DMS 273 (cell line): Measurements from ENCODE around the gene NELFB.
A peak's percentile ranks its signal among the peaks of the same experiment; 100 is the strongest.

Source experiments
- DNase-seq: peaks from one replicate; lab custom pipeline; 2025; ENCODE audit not compliant: unreplicated experiment; lab: John Stamatoyannopoulos, UW

Gene NELFB

DNA sequence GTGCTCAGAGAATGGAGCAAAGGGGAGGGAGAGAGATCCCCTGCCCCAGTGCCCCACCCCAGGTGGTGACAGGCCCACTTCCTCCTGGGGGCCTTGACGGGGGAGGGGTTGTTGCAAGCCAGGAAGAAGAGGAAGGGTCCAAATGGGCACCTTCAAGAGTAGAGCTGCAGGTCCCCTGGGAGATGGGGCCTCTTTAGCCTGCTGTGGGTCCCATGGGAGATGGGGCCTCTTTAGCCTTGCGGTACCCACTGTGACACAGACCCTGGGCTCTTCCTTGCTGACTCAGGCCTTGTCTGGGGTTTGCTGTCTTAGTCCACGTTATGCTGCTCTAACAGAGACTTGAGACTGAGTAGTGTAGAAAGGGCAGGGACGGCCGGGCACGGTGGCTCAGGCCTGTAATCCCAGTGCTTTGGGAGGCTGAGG, 12.8 kb downstream of the NELFB start:
- no peak for DNase-seq

DNA sequence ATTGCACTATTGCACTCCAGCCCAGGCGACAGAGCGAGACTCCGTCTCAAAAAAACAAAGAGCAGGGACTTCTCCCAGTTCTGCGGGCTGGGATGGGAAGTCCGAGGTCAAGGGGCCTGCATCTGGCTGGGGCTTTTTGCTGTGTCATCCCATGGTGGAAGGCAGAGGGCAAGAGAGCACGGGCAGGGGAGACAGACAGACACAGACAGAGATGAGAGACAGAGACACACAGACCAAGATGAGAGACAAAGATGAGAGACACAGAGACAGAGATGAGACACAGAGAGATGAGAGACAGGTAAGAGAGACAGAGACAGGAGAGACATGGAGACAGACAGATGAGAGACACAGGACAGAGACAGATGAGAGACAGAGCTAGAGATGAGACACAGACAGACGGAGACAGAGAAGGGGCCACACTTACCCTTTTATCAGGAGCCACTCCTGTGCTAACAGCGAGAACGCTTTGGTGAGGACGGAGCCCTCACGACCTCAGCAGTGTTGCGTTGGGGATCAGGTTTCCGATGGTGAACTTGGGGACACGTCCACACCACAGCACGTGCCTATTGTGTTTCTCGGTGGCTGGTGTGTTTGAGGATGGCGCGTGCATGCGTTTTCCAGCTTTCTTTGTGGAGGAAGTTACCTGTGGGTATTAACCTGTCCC, 13.5 kb downstream of the NELFB start:
- no peak for DNase-seq

DNA sequence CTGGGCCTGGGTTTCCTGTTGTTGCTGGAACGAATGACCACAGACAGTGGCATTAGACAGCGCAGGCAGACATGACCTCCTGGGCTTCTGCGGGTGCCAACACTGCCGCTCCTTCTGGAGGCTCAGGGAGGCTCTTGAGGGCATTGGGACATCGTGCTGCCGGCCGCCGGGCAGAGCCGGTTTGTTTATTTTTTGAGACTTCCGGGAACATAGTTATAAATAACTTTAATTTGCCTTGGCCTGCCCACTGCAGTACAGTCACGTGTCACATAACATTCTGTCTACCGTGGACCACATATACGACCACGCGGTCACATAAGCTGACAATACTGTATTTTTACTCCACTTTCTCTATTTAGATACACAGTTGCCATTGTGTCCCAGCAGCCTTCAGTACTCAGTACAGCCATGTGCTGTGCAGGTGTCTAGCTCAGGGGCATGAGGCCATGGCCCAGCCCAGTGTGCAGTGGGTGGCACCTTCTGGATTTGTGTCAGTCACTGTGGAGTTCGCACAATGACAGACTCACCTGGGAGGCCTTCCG, 14.2 kb downstream of the NELFB start:
- DNase-seq: no peak

DNA sequence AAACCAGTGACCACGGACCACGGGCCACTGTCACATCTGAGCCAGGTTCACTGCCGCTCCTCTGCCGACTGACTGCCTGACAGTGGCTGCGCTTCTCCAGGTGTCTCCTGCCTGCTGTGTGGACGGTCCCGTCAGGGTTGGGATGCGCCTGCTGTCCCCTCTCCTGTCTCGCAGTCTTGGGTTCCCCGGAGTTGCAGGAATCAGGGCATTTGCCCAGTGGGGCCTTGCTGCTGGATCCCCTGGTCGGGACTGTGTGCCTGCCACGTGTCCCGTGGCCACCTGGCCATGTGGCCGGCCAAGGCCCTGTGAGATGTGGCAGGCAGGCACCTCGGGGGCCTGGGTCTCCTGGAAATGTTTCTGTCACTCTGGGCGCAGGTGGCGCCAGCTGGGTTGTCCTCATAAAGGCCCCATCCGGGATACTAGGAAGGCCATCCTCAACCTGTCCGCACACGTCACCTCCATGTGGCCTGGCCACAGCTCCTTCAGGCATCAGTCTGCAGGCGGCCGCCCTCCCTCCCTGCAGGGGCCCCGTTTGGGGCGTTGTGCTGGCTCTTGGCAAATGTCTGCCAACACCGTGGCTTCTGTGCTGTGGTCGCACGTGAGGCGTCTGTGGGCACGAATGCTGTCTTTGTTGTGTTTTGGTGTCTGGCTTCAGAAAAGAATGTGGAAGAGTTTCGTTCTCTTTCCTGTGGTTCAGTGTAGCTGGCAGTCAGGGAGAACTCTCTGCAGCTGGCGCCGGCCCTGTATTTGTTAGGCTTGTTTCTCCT, 16.0 kb downstream of the NELFB start:
- no peak for DNase-seq

DNA sequence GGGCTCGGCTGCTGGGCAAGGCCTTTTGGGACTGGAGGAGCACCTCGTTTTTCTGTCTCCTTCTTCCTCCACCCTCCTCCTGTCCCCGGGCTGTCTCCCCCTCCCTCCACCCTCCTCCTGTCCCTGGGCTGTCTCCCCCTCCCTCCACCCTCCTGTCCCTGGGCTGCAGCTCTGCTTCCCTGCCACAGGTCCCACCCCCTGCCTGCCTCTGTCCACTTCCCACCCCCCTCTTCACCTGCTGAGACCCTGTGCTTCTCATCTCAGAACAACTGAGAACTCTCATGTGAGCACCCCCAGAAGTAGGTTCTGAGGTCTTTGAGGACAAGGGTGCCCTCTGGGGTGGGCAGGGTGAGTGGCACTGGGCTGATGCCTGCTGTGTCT, 16.6 kb downstream of the NELFB start:
- no peak for DNase-seq

DNA sequence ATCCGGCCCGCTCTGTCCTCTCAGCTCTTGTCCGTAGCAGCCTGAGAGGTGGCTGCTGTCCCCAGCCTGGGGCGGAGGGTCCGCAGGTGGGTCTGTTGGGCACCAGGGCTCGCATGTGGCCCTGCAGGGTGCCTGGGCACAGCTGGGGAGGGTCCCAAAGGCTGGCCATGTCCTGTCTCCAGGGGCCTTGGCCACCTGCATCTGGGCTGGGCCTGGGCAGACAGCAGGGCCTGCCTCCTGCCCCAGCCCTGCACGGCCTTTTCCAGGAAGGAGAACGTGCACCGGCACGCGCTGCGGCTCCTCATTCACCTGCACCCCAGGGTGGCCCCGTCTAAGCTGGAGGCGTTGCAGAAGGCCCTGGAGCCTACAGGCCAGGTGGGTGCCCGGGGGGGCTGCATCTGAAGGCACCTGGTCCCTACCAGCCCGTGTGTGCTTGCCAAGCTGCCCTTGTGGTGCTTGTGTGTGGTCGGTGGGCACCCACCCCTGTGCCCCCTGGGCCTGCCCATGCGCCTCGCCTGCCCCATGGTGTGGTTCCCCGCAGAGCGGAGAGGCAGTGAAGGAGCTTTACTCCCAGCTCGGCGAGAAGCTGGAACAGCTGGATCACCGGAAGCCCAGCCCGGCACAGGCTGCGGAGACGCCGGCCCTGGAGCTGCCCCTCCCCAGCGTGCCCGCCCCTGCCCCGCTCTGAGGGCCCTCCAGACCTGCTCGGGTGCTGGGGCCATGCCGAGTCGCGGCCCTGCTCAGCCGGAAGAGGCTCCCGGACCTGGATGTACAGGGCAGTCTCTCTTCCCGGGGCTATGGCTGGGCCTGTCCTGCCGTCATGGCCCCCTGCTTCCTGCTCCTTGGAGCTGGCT, 17.3 kb downstream of the NELFB start:
- no peak for DNase-seq

DNA sequence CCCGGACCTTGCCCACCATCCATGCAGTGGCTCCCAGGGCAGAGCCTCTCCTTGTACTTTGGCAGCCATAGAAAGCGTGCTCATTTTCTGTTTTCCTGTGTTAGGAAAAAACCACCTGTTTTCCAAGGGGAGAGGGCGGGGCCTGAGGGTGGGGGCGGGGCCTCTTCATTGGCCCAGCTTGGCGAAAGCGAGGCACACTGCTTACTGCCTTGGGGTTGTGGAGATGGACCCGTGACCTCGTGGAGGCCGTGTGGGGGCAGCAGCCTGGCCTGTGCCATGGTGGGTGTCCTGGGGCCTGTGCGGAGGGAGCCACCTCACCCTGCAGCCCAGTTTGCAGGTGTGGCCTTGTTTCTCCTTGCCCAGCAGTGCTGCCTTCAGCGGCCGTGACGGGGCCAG, 18.0 kb downstream of the NELFB start:
- no peak for DNase-seq

DNA sequence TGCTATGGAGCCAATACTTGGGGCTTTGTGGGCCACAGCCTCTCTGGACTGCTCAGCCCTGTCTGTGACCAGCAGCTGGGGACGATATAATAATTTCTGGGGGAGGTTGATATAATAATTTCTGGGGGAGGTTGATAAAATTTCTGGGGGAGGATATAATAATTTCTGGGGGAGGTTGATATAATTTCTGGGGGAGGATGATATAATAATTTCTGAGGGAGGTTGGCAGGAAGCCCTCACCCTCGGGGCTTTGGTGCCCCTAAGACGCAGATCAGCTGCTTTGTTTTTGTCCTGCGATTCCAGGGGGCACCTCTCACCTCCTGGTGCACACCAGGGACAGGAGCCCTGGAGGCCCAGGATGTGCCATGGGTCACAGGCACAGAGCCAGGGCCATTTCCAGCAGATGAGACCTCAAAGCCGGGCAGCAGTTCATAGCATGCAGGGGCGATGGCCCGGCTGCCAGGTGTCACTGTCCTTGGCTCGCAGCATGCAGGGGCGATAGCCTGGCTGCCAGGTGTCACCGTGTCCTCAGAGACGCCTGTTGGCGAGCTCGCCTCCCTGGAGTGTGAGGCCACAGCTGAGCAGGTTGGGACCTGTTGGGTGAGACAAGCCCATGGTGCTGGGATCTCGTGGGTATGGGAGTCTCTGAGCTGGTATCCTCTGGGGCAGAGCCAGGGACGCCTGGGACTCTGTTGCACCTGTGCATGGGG, 18.6 kb downstream of the NELFB start:
- no peak for DNase-seq

DNA sequence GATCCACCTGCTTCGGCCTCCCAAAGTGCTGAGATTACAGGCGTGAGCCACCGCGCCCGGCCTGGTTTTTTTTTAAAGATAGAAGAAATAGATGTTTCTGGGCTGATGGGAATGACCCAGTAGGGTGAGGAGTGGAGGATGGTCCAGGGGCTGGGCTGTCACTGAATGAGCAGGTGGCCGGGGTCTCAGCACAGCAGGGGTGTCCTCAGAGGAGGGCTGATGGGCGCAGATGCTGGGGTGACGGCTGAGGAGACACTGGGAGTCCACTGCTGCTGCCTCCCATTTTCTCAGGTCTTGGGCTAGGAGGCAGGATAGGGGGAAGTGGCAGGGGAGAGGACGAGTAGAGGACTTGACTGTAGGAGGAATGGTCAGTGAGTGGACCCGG, 20.1 kb downstream of the NELFB start:
- DNase-seq: no peak

DNA sequence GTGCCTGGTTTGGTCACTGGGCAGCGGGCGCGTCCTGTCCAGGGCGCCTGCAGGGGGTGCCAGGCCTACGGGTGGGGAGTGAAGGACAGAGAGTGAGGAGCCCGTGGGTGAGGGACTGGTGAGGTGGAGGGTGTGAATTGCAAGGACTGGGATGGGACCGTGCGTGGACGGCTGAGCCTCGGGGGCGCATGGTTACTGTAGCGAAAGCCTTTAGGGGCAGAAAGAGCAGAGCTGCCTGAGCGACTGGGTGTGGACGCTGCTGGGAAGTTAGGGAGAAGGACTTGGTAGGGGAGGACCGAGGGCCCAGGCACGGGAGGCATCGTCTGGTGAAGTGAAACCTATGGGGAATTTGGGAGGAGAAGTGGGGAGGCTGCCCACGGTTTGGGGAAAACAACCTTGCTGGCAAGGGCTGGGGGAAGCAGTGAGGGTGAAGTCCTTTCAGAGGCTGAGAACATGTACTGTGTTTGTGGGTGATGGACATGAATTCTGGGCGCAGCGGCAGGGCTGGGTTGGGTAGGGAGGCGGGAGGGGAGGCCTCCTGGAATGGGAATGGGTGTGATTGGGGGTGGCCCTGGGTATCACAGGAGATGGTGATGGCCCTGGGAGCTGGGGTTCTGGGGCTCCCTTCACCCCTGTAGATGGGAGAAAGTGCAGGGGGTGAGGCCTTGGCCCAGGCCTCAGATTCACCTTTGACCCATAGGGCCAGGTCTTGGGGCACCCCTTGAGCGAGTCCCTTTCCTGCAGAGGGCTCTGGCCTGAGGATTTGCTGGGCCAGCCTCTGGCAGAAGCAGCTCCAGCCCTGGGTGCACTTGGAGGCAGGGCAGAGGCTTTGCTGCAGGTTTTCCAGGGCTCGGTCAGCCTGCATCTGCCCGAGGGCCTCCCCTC, 20.7 kb downstream of the NELFB start:
- no peak for DNase-seq

DNA sequence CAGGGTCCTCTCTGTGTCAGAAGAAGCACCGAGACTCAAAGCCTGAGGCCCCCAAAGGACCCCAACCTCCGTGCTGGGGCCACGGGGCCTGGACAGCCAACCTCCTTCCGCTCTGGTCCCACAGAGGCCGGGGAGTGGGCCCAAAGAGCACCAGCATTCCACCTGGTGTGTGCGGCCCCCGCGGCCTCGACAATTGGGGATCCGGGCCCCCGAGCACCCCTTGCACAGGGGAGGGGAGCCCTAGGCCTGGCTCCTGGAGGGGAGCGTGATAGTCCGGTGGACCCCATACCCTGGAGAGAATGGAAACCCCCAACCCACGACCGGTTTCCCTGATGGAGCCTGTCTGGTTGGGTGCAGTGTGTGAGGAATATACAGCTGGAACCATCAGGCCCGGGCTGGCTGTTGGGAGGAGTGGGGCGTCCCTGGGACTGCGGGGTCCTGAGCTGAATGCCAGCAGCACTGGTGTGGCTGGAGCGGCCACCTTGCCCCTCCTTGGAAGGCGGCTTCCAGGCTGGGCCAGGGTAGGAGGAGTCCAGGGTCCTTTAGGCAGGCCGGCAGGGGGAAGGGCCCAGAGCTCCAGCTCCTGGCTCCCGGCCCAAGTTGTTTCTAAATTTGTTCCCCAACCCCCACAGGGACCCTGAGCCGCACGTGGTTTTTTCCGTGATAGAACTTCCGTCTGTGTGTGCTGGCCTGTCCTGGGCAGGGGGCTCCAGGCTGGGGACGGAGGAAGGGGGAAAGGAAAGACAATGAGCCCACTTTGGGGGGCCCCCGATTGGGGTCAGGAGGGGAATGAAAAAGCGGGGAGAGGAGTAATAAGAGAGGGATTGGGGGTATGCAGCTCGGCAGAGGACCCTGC, 21.6 kb downstream of the NELFB start:
- peak; percentile 62 for DNase-seq

DNA sequence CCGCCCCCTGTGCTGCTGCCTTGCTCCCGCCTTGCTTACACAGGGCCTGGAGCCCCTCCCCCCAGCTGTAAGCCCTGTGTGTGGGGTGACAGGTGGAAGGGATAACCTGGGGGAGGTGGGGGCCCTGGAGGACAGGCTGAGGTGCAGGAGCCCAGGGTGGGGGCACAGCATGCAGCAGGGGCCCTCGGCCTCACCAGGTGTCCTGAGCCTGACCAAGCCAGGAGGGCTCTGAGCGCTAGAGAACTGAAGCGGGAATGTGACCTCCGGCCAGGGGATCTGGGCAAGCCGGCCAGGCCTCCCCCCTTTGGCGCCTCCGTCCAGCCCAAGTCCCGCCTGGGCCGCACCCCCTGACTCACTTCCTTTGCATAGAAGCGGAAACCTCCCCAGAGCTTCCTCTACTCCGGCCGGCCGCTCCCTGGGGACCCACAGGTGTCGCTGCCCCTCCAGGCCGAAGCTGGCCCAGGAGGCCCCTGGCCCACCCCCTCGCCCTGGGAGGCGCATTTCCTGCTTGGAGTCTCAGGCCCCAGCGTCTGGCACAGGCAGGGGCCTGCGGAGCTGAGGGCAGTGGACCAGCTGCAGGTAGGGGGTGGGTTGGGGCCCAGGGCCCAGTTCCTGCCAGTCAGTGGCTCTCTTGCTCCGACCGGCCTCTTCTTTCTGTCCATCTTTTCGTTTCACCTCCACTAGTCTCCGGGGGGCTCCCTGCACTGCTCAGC, 22.4 kb downstream of the NELFB start, which contains the start of gene TOR4A:
TSS of gene TOR4A (plus strand) at position 398 of the 713 bp plus-strand sequence. CDS start 964 bp downstream, outside the sequence.
- no peak for DNase-seq

DNA sequence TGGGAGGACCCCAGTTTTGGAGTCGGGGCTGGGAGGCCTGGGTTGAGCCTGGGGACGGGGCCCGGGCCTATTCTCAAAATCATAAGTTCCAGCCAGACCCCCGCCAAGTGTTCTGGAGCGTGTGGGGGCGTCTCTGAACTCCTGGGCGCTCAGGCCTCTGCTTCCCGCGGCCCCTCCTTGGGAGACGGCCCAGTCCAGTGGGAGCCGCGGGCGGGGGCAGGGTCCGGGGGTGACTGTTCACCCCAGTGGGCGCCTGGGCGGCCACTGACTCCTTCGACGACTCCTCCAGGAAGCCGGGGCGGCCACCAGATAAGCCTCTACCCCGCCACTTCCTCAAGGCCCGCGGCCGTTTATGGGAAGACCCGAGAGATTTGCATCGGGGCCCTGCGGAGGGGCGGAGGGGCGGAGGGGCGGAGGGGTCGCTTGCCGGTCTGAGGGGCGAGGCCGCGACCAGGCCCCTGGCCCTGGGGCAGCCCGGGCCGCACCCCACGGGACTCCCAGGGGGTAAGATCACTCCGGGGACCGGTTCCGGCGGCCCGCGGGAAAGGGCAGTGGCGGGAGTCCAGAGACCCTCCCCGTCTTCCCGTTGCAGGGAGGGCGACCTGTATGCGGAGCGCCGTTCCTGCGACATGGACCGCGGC, 23.1 kb downstream of the NELFB start:
- no peak for DNase-seq

DNA sequence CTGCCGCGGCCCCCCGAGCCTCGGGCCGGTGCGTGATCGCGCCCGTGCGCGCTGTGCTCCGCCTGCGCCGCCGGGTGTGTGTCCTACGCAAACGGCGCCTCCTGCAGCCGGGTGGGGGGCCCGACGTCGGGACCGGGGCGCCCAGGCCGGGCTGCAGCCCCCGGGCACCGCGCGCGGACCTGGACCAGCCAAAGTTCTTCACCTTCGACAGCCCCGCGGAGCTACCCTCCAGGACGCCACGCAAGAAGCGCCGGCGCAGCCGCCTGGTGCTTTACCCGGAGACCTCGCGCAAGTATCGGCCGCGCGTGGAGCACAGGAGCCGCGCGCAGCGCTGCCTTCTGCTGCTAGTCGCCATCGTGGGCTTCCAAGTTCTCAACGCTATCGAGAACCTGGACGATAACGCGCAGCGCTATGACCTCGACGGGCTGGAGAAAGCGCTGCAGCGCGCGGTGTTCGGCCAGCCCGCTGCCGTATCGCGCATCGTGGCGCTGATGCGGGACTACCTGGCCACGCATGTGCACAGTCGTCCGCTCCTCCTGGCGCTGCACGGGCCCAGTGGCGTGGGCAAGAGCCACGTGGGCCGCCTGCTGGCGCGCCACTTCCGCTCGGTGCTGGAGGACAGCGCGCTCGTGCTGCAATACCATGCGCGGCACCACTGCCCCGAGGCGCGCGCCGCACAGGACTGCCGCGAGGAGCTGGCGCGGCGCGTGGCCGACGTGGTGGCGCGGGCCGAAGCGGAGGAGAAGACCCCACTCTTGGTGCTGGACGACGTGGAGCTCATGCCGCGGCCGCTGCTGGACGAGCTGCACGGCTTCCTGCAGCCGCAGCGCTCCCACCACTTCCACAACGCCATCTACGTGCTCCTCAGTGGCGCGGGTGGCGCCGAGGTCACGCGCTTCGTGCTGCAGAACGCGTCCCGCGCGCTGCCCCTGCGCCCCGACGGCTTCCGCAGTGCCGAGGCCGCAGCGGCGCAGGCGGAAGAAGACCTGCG, 23.9 kb downstream of the NELFB start:
- no peak for DNase-seq

DNA sequence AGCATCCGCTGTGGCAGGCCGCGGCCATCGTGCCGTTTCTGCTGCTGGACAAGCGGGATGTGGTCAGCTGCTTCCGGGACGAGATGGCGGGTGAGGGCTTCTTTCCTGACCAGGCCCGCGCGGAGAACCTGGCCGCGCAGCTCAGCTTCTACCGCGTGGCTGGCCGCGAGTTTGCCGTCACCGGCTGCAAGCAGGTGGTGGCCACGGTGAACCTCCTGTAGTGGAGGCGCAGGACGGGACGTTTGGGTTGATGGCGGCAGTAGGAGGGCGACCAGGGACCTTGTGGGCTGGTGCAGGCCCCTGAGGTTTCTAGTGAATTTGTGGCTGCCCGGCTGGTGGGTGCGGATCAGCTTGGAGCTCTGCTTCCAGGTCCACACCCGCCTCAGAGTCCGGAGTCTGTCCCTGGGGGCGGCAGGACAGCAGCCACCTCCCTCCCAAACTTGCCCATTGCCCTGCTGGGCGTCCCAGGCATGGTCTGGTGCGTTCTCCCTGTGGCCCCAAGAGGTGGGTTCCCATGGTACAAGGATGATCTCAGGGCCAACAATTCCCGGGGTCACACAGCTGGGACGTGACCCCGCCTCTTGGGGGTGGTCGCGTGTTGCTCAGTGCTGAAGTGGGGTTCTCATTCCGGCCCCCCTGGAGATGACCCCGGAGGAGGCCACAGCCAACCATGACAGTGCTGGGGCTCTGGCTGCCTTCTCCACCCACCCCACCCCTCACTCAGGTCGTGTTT, 24.8 kb downstream of the NELFB start:
- DNase-seq: no peak
